GM12878 (cell line): Measurements from ENCODE around the gene PITPNC1.

ENCODE experiments used
- ETV6 ChIP-seq, 2 experiments: fragments of 450-650 bp in 1 of 2; IDR thresholded peaks in 1 of 2; conservative IDR thresholded peaks in 1 of 2; 2 replicates each; pipeline ENCODE4 v1.6.1; 2014; ENCODE audit warnings: antibody characterized with exemption in 1 of 2, borderline replicate concordance in 1 of 2, low read depth in 1 of 2, mild to moderate bottlenecking in 1 of 2, moderate library complexity in 1 of 2
- RFX5 ChIP-seq: IDR thresholded peaks from 2 replicates; pipeline ENCODE4 v1.6.1; 2011; ENCODE audit warnings: low read depth, low read length, improper control_type of control experiment

DNA sequence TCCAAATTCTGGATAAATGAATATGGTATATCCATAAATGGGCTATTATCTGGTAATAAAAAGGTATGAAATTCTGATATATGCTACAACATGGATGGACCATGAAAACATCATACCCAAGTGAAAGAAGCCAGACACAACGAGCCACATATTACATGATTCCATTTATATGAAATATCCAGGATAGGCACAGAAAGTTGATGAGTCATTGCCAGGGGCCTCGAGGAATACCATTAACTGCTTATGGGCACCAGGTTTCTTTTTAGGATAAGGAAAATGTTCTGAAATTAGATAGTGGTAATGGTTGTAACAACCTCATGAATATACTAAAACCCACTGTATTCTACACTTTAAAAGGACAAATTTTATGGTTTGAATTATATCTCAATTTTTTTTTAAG is 123.2 kb downstream of the PITPNC1 start:
- TF ChIP-seq ETV6 (conservative IDR thresholded peaks at IDR 0.05 in 1 of 2, IDR thresholded peaks at IDR 0.05 in 1 of 2; ENCODE audit: borderline replicate concordance in 1 of 2, low read depth in 1 of 2) (no peak), RFX5 (no peak)
